HuH-7.5 (cell line): ENCODE measurements around the gene CLRN3.

ENCODE experiments used
- DNase-seq: peaks from one replicate; pipeline ENCODE4 v3.0.0; 2011; ENCODE audit warnings: low spot score

CLRN3 gene

DNA sequence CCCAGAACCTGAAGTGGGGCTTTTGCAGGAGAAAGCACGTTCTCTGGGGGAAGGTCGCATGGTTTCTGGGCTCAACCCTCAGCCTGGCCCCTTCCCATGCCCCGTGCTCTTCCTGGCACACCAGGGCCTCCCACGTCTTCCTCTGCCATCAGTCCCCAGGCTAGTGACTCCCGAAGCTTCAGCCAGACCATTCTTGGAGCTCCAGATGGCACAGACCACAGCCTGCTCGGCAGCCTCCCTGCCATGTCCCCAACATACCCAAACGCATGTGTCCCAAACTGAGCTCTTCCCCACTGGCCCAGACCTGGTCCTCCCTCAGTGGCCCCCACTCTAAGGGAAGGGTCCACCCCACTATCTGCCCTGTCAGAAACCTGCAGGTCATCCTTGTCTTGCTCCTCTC lies 47.0 kb downstream of the CLRN3 start:
- no peak for DNase-seq

DNA sequence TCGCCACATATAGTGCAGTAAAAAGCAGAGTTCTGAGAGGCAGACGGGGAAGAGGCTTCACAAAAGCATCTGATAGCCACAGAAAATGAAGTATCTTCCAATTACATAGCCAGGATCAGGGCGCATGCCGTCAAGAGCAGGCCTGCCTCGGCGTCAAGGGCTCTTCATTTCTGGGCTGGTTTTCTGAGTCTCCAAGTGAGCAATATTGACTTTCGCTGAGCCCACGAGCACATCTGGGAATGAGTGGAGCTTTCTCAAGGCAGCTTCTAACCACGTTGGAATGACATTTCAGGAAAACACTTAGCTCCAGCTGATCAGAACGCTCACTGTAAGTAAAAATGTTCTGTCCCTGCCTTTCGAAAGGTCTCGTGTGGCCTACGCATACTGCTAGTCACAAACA lies 51.9 kb downstream of the CLRN3 start:
- no peak for DNase-seq

DNA sequence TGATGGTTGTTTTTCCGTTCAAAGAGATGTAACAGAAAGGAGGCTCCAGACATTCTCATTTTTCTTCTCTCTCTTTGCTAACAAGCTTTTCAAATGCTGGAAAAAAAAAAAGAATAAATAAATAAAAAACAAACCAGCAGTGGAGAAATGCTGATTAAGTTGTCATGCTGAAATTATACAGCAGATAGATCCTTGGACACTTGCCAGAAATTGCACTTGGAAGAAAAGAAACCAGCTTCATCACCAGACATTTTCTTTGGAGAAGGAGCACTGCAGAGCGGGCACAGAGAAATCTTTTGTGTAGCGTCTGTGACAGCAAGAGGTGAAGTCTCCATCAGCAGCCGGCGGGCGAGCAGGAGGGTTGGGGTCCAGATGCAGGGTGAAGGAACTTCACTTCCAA lies 55.8 kb downstream of the CLRN3 start:
- DNase-seq: no peak

DNA sequence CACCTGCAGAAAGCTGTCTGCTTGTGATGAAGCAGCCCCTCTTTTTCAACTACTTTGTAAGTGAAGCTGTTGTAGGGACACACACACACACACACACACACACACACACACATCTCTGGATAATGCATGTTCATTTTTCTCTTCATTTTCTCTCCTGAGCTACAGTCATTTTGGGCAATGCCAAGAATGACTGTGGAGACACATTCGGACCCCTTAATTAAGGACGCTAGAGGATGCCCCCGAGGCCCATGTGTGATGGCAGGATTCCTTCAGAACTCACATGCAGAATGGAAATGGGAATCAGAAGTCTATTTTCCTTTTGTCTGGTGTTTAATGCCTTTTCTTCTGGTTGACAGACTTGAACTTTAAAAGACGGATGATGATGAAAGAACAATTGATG lies 56.6 kb downstream of the CLRN3 start:
- no peak for DNase-seq

DNA sequence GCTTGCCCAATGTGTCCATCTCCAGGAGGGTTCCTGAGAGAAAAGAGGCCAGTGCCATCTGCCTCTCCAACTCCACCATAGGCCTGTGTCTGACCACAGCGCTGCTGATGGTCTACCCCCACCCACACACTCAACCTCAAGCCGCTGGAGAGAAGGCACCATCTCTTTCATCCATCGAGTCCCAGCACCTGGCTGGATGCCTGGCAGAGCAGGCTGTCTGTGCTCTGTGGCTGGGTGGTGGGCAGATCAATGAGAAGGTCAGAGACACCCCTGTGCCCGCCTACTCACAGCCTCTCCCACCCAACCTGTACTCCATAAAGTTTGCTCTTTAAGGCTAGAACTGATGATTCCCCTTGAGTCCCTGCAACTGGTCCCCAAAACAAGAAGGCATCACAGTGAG lies 58.0 kb downstream of the CLRN3 start:
- DNase-seq: no peak

DNA sequence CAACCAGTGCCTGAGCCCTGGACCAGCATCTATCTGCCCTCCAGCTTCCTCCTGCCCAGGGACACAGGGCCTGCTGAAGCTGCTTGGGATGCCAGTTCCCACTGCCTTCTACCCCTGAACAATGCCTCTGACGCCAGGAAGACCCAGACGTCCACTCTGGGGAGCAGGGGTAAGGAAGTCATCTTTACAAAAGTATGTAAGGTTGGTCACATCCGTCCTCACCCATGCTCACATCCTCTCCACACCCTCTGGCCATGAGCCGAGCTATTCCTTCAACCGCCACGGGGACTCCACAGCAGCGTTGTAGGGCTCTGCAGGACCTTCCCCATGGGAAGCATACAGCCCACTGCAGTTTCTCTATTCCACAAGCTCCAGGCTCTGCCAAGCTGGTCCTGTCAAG lies 58.5 kb downstream of the CLRN3 start:
- no peak for DNase-seq

DNA sequence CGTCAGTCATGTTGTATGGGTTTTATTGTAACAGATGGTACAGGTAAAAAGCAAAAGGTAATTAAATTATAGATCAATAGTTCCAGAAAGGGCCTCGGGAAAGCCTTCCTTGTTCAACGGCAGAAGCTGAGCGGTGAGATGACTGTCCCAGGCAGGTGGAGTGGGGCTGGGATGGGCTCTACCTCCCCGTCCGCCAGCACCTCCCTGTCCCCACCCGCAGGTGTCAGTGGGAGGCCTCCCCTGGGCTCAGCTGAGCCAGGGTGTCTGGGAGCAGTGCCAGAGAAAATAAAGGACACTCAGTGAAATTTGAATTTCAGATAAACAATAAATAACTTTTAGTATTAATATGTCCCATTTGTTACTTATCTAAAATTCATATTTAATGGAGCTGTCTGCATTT lies 58.9 kb downstream of the CLRN3 start:
- no peak for DNase-seq

DNA sequence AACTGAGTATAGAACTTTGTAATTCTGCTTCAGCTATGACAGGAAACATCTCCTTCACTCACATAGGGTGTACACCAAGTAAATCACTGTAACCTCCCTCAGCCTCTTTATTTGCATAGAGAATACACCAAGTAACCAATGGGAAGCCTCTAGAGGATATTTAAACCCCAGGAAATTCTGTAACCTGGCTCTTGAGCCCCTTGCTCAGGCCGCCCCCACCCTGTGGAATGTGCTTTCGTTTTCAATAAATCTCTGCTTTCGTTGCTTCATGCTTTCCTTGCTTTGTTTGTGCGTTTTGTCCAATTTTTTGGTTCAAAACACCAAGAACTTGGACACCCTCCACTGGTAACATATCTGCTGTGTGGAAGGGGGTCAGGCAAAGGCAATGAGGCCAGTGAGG lies 60.2 kb downstream of the CLRN3 start:
- no peak for DNase-seq

DNA sequence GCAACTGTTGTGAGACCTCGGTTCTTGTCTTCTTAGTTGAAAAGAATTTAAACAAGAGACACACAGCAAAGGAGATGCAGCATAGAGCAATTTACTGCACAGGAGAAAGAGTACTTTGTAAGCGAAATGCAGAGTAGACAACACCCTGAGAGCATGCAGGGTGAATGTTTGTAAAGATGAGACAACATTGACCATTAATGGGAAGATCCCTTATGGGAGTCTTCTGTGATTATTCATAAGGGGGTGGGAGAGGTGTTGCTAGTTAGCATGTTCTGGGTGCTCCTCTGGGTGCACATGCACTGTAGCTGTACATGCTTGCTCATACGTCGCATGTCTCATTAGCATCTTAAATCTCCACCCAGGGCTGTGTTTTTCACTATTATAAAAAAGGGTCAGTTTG lies 62.3 kb downstream of the CLRN3 start:
- DNase-seq: no peak
